Upper lobe of left lung (tissue), 6 donors: ENCODE measurements around the gene TRIML1. TPM values are rescaled to one million over a fixed set of nuclear protein-coding genes. Genes with fewer than 3 reads are reported as not detected.

Experiments
- ATAC-seq, 2 donors: fragments of 200-7000 bp; cut with Tn5 transposase; one replicate each; pipeline ENCODE4 v1.9.1; 2022; ENCODE audit warnings: mild to moderate bottlenecking in 2 of 2, moderate library complexity in 2 of 2; ENCODE audit not compliant: low FRiP score in 2 of 2
- DNase-seq, 2 donors: peaks; one replicate each; pipeline ENCODE4 v3.0.0-alpha.2; 2019 to 2020
- H3K27ac ChIP-seq, 4 donors: fragments of 200-600 bp; sonication (generic); one replicate each; pipeline ENCODE4 v1.5.1; 2016 to 2019
- H3K27me3 ChIP-seq, 4 donors: fragments of 200-600 bp; sonication (generic); one replicate each; pipeline ENCODE4 v1.5.1; 2017 to 2019
- H3K36me3 ChIP-seq, 4 donors: fragments of 200-600 bp; sonication (generic); one replicate each; pipeline ENCODE4 v1.5.1; 2016 to 2019
- H3K4me1 ChIP-seq, 4 donors: fragments of 200-600 bp; sonication (generic); one replicate each; pipeline ENCODE4 v1.5.1; 2018 to 2019
- H3K4me3 ChIP-seq, 4 donors: fragments of 200-600 bp; sonication (generic); one replicate each; pipeline ENCODE4 v1.5.1; 2017 to 2019; ENCODE audit warnings: mild to moderate bottlenecking in 2 of 4, moderate library complexity in 1 of 4
- H3K9me3 ChIP-seq, 4 donors: fragments of 200-600 bp; sonication (generic); one replicate each; pipeline ENCODE4 v1.5.1; 2018 to 2019
- EP300 ChIP-seq, 4 donors: sonication (generic); formaldehyde crosslinking; IDR thresholded peaks; one replicate each; pipeline ENCODE4 v1.5.1; 2017; ENCODE audit warnings: antibody characterized with exemption in 4 of 4, control low read depth in 2 of 4
- POLR2A ChIP-seq, 4 donors: fragments of 450-650 bp; IDR thresholded peaks; one replicate each; pipeline ENCODE4 v1.5.1; 2016 to 2017; ENCODE audit warnings: antibody characterized with exemption in 4 of 4, mild to moderate bottlenecking in 2 of 4
- POLR2AphosphoS5 ChIP-seq, 2 donors: sonication (generic); formaldehyde crosslinking; IDR thresholded peaks; one replicate each; pipeline ENCODE4 v1.5.1; 2017; ENCODE audit warnings: antibody characterized with exemption in 2 of 2
- WGBS, 2 donors: methylation state at CpG; one replicate each; pipeline ENCODE4 v1.1.5; 2017 to 2018; 5-methylcytosine and 5-hydroxymethylcytosine counted together
- total RNA-seq, 6 donors: library from RNA; depleted of rRNA in 4 of 6; stranded (reverse); fragments of >200 nt in 4 of 6; gene quantifications; one replicate each; pipeline versions ENCODE4 v1.1.0 to v1.2.1, GENCODE V29; 2016 to 2021
- TF ChIP-seq, protein P1 (sequence below), 6 experiments: fragments of 450-650 bp in 4 of 6; fragments of 200-600 bp in 2 of 6; sonication (generic) in 2 of 6; IDR thresholded peaks; one replicate each; pipeline ENCODE4 v1.5.1; 2016 to 2019; ENCODE audit warnings: antibody characterized with exemption in 6 of 6
- donor health status: DM: no; HTN: no; CAD: no; lungs with moderate emphysema.
- donor health status: DM: no; HTN: yes; CAD: no; lungs with severe emphysema.

The TRIML1 gene
- total RNA-seq, 6 donors from 2014 or later: not detected

DNA sequence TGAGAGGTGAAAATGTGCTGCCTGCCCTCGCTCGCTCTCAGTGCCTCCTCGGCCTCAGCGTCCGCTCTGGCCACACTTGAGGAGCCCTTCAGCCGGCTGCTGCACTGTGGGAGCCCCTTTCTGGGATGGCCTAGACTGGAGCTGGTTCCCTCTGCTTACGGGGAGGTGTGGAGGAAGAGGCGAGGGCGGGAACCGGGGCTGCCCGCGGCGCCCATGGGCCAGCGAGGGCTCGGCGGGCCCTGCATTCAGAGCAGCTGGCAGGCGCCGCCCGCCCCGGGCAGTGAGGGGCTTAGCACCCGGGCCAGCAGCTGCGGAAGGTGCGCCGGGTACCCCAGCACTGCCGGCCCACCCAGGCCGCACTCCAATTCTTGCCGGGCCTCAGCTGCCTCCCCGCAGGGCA lies 39.6 kb downstream of the TRIML1 start:
- Histone ChIP-seq H3K9me3 (peaks cover 0 to 13% (median 0%) of the 10 kb centered on the region in 4 donors), H3K4me3 (no peak overlapping the region), H3K36me3 (no peaks in the 10 kb centered on the region), H3K4me1 (no peaks in the 10 kb centered on the region), H3K27ac (no peak overlapping the region), H3K27me3 (no peaks in the 10 kb centered on the region)
- peak in 1 of 2 donors; percentile 69 for DNase-seq
- WGBS, 2 donors: 92 to 95% methylated on average over 8 to 14 of the region's 28 CpGs
- no peak for ATAC-seq
- no peak for TF ChIP-seq POLR2A (IDR thresholded peaks at IDR 0.05)
- no peak for TF ChIP-seq POLR2AphosphoS5 (IDR thresholded peaks at IDR 0.05)
- no peak for TF ChIP-seq EP300 (IDR thresholded peaks at IDR 0.05)
- TF ChIP-seq, protein P1, sequence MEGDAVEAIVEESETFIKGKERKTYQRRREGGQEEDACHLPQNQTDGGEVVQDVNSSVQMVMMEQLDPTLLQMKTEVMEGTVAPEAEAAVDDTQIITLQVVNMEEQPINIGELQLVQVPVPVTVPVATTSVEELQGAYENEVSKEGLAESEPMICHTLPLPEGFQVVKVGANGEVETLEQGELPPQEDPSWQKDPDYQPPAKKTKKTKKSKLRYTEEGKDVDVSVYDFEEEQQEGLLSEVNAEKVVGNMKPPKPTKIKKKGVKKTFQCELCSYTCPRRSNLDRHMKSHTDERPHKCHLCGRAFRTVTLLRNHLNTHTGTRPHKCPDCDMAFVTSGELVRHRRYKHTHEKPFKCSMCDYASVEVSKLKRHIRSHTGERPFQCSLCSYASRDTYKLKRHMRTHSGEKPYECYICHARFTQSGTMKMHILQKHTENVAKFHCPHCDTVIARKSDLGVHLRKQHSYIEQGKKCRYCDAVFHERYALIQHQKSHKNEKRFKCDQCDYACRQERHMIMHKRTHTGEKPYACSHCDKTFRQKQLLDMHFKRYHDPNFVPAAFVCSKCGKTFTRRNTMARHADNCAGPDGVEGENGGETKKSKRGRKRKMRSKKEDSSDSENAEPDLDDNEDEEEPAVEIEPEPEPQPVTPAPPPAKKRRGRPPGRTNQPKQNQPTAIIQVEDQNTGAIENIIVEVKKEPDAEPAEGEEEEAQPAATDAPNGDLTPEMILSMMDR (IDR thresholded peaks at IDR 0.05): no peak

DNA sequence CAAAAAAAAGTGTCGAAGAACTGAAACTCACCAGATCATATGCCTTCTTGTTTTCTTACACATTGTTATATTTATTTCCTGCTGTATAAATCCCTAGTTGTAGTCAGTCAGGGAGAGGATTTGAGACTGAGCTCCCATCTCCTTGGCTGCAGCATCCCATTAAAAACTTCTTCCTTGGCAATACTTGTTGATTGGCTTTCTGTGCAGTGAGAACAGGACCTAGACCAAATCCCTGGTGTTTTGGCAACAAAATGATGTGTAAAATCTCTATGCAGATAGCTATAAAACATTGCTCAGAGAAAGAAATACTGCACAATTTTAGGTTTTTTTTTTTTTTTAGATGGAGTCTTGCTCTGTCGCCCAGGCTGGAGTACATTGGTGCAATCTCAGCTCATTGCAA lies 47.9 kb downstream of the TRIML1 start:
- DNase-seq (no peak), ATAC-seq (no peak)
- no peak overlapping the region for H3K4me3 ChIP-seq
- no peaks in the 10 kb centered on the region for H3K4me1 ChIP-seq
- H3K27ac ChIP-seq: no peak overlapping the region
- H3K36me3 ChIP-seq: no peaks in the 10 kb centered on the region
- H3K27me3 ChIP-seq: no peaks in the 10 kb centered on the region
- peaks cover 0 to 6% (median 0%) of the 10 kb centered on the region in 4 donors for H3K9me3 ChIP-seq
- no peak for TF ChIP-seq POLR2AphosphoS5 (IDR thresholded peaks at IDR 0.05)
- TF ChIP-seq, protein P1 (IDR thresholded peaks at IDR 0.05): no peak
- no peak for TF ChIP-seq EP300 (IDR thresholded peaks at IDR 0.05)
- WGBS, 2 donors: 92 to 96% methylated on average over 2 of the region's 2 CpGs

DNA sequence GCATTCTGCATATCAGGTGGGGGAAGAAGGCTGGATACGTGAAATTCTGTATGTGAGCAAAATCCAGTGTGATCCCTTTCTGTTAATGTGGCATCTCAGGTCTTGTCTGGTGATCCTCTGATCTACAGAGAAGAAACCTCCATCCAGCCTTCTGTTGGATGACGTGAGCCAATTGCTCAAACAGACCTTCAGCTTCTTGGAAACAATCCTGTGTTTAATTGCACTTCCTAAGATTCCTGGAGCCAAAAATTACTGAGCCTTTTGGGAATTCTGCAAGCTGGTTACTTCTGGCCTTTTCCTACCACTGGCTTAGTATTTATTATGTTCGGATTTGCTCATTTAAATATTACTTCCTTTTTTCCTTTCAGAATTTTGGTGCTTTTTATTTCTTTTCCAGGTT lies 51.2 kb downstream of the TRIML1 start:
- ATAC-seq (no peak), DNase-seq (no peak)
- no peak overlapping the region for H3K4me3 ChIP-seq
- no peaks in the 10 kb centered on the region for H3K36me3 ChIP-seq
- no peak overlapping the region for H3K27ac ChIP-seq
- TF ChIP-seq POLR2AphosphoS5 (IDR thresholded peaks at IDR 0.05): no peak
- TF ChIP-seq, protein P1 (IDR thresholded peaks at IDR 0.05): no peak
- no peak for TF ChIP-seq POLR2A (IDR thresholded peaks at IDR 0.05)
- no peak for TF ChIP-seq EP300 (IDR thresholded peaks at IDR 0.05)
- WGBS, 2 donors: 68 to 69% methylated on average over 3 of the region's 3 CpGs
- no peaks in the 10 kb centered on the region for H3K27me3 ChIP-seq
- no peaks in the 10 kb centered on the region for H3K9me3 ChIP-seq
- H3K4me1 ChIP-seq: no peaks in the 10 kb centered on the region

DNA sequence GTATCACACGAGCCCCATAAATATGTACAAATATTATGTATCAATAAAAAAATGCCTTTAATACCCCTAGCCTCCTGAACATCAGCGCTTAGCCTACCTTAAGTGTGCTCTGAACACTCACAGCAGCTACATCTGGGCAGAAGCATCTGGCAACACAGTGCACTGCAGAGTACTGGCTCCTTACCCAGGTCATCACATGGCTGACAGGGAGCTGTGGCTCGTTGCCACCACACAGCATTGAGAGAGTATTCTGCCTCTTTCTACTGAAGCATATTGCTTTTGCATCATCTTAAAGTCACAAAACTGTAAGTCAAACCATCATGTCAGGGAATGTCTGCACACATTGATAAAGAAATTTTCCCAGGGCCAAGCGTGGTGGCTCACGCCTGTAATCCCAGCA lies 55.2 kb downstream of the TRIML1 start:
- TF ChIP-seq, protein P1 (IDR thresholded peaks at IDR 0.05): no peak
- TF ChIP-seq EP300 (IDR thresholded peaks at IDR 0.05) (no peak), POLR2AphosphoS5 (IDR thresholded peaks at IDR 0.05) (no peak)
- Histone ChIP-seq H3K27ac (no peak overlapping the region), H3K4me1 (no peaks in the 10 kb centered on the region), H3K27me3 (no peaks in the 10 kb centered on the region), H3K36me3 (no peaks in the 10 kb centered on the region), H3K9me3 (peaks cover 0 to 3% (median 0%) of the 10 kb centered on the region in 4 donors), H3K4me3 (no peak overlapping the region)
- no peak for DNase-seq
- no peak for ATAC-seq
- 89 to 95% methylated on average over 4 to 5 of the region's 5 CpGs for WGBS, 2 donors

DNA sequence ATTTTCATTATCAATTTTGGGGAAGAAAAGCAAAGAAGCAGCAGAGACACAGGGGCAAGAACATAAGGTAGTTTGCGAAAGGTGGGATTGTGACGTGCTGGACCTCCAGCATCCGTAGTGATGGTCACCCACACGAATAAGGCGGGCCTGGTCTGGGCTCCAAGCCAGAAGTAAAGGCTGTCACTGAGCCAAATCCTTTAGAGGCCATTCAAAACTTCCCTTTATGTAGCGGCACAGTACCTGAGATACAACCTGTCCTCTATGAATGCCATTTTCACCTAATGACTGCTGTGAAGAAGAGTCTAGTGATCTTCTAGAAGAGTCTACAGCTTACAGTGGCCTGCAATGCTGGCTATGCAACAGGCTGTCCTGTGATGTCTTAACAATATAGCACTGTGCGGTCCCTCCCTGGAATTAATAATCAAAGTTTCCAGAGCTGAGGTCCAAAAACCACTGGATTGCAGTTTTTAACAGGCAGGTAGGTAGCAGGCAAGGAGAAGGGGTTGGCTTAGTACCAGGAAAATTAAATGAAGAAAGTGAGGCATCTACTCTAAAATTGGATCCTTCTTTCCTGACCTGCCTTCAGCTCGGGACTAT lies 56.2 kb downstream of the TRIML1 start:
- WGBS, 2 donors: 49 to 60% methylated on average over 7 to 8 of the region's 8 CpGs
- Histone ChIP-seq H3K9me3 (peaks cover 0 to 3% (median 0%) of the 10 kb centered on the region in 4 donors), H3K27ac (no peak overlapping the region), H3K27me3 (no peaks in the 10 kb centered on the region), H3K36me3 (no peaks in the 10 kb centered on the region), H3K4me3 (no peak overlapping the region), H3K4me1 (no peaks in the 10 kb centered on the region)
- ATAC-seq (no peak), DNase-seq (no peak)
- TF ChIP-seq, protein P1 (IDR thresholded peaks at IDR 0.05): no peak
- TF ChIP-seq POLR2AphosphoS5 (IDR thresholded peaks at IDR 0.05): no peak
- no peak for TF ChIP-seq POLR2A (IDR thresholded peaks at IDR 0.05)
- no peak for TF ChIP-seq EP300 (IDR thresholded peaks at IDR 0.05)
